GM18508 (cell line): ENCODE data around the gene ATP13A2.

Experiments used
- ATAC-seq: cut with Tn5 transposase; IDR thresholded peaks from one replicate; pipeline ENCODE4 v1.9.1; 2021; ENCODE audit warnings: moderate number of reproducible peaks; ENCODE audit not compliant: insufficient read depth, unreplicated experiment

The ATP13A2 gene

GRCh38 chr1:16982902-16983301 lies 28.8 kb downstream of the ATP13A2 start:
- ATAC-seq, result no peak

GRCh38 chr1:16981269-16981849 lies 30.4 kb downstream of the ATP13A2 start:
- no peak for ATAC-seq

- ATAC-seq, result no peak
Observed at GRCh38 chr1:16980473-16981268, 31.1 kb downstream of the ATP13A2 start, which contains the start of gene MFAP2. Gene MFAP2, minus strand, starts transcription at chr1:16980620. Its CDS starts 2,347 bp downstream, at chr1:16978273.

- ATAC-seq, result no peak
Observed at GRCh38 chr1:16979475-16980327, 32.0 kb downstream of the ATP13A2 start.

- ATAC-seq, result no peak
Observed at GRCh38 chr1:16978567-16979474, 32.9 kb downstream of the ATP13A2 start.

GRCh38 chr1:16978139-16978538 lies 33.6 kb downstream of the ATP13A2 start:
- no peak for ATAC-seq

- no peak for ATAC-seq
Observed at GRCh38 chr1:16977377-16977776, 34.4 kb downstream of the ATP13A2 start.

- no peak for ATAC-seq
Observed at GRCh38 chr1:16976966-16977365, 34.8 kb downstream of the ATP13A2 start.

- ATAC-seq, result no peak
Observed at GRCh38 chr1:16975838-16976237, 35.9 kb downstream of the ATP13A2 start.

- no peak for ATAC-seq
Observed at GRCh38 chr1:16975211-16975610, 36.5 kb downstream of the ATP13A2 start.

GRCh38 chr1:16973215-16973614 lies 38.5 kb downstream of the ATP13A2 start:
- ATAC-seq, result no peak

- no peak for ATAC-seq
Observed at GRCh38 chr1:16972189-16972895, 39.4 kb downstream of the ATP13A2 start.

- ATAC-seq, result no peak
Observed at GRCh38 chr1:16971341-16972188, 40.2 kb downstream of the ATP13A2 start.

GRCh38 chr1:16970132-16970910 lies 41.4 kb downstream of the ATP13A2 start:
- no peak for ATAC-seq

- ATAC-seq, result no peak
Observed at GRCh38 chr1:16969651-16970050, 42.1 kb downstream of the ATP13A2 start.

- ATAC-seq, result no peak
Observed at GRCh38 chr1:16969057-16969611, 42.6 kb downstream of the ATP13A2 start.

GRCh38 chr1:16968372-16968771 lies 43.4 kb downstream of the ATP13A2 start:
- ATAC-seq, result no peak
